K562 (cell line): ENCODE data around the gene AAGAB.

Experiments
- ATF3 ChIP-seq, 2 experiments: fragments of 450-650 bp in 1 of 2; sonication (generic) in 1 of 2; formaldehyde crosslinking in 1 of 2; IDR thresholded peaks in 1 of 2; conservative IDR thresholded peaks in 1 of 2; 2 replicates each; pipeline versions ENCODE4 v1.6.1 to v1.8.1; 2016 to 2023; ENCODE audit warnings: mild to moderate bottlenecking in 2 of 2, moderate library complexity in 2 of 2, inconsistent platforms in 1 of 2, missing genetic modification reagents in 1 of 2
- ATF7 ChIP-seq: fragments of 450-650 bp; IDR thresholded peaks from 2 replicates; pipeline ENCODE4 v1.7.1; 2014; ENCODE audit warnings: mild to moderate bottlenecking, moderate library complexity
- BCLAF1 ChIP-seq, 2 experiments: fragments of 450-650 bp in 1 of 2; IDR thresholded peaks; 2 replicates each; pipeline ENCODE4 v1.6.1; 2011 to 2017; ENCODE audit warnings: low read depth in 2 of 2, antibody characterized with exemption in 1 of 2, borderline replicate concordance in 1 of 2, low read length in 1 of 2, mild to moderate bottlenecking in 1 of 2, mixed read lengths in 1 of 2; ENCODE audit not compliant: control insufficient read depth in 1 of 2
- COPS2 ChIP-seq: fragments of 450-650 bp; conservative IDR thresholded peaks from 2 replicates; pipeline ENCODE4 v1.6.1; 2016; ENCODE audit warnings: mild to moderate bottlenecking, moderate library complexity
- GABPA ChIP-seq: fragments of 200-800 bp; sonication (Bioruptor generic); conservative IDR thresholded peaks from 2 replicates; pipeline ENCODE4 v1.6.1; 2016; ENCODE audit warnings: low read depth, missing genetic modification characterization, missing compliant biosample characterization
- MAX ChIP-seq: sonication (generic); formaldehyde crosslinking; IDR thresholded peaks from 2 replicates; pipeline ENCODE4 v1.9.0; 2022; ENCODE audit warnings: mild to moderate bottlenecking, missing genetic modification reagents
- MEIS2 ChIP-seq: fragments of 450-650 bp; IDR thresholded peaks from 2 replicates; pipeline ENCODE4 v1.6.1; 2014; ENCODE audit warnings: mild to moderate bottlenecking; ENCODE audit not compliant: partially characterized antibody
- PRDM10 ChIP-seq: fragments of 450-650 bp; IDR thresholded peaks from 2 replicates; pipeline ENCODE4 v1.6.1; 2018; ENCODE audit not compliant: partially characterized antibody
- REST ChIP-seq, 2 experiments: fragments of 450-650 bp; formaldehyde crosslinking in 1 of 2; IDR thresholded peaks; 2 replicates each; pipeline versions ENCODE4 v1.4.0 to v1.6.1; 2014 to 2020; ENCODE audit warnings: mild to moderate bottlenecking in 2 of 2, borderline replicate concordance in 1 of 2, low read depth in 1 of 2
- YBX1 ChIP-seq: fragments of 450-650 bp; IDR thresholded peaks from 2 replicates; pipeline ENCODE4 v1.7.1; 2016; ENCODE audit warnings: mild to moderate bottlenecking
- ZNF146 ChIP-seq: IDR thresholded peaks from one replicate; pipeline ENCODE4 v1.6.1; 2018; ENCODE audit warnings: missing compliant biosample characterization; ENCODE audit not compliant: unreplicated experiment

GRCh38 chr15:67267951-67268941 lies 13.8 kb upstream of the AAGAB start:
- TF ChIP-seq ATF7 (no peak), ZNF146 (no peak), PRDM10 (no peak), ATF3 (IDR thresholded peaks at IDR 0.05) (no peak), ATF3 (CRISPR knock-in tag; conservative IDR thresholded peaks at IDR 0.05) (no peak), REST (IDR thresholded peaks at IDR 0.05; ENCODE audit: borderline replicate concordance) (no peak), REST (CRISPR knock-in tag; IDR thresholded peaks at IDR 0.05; ENCODE audit: low read depth) (no peak), YBX1 (no peak), COPS2 (no peak), GABPA (tag) (no peak), BCLAF1 (IDR thresholded peaks at IDR 0.05; ENCODE audit: borderline replicate concordance in 1 of 2, control insufficient read depth in 1 of 2, low read depth in 2 of 2, low read length in 1 of 2) (no peak), MEIS2 (no peak), MAX (CRISPR knock-in tag) (no peak)
